H1 (cell line): ENCODE results near the gene DDX47. TPM values are rescaled to one million over a fixed set of nuclear protein-coding genes. Genes with fewer than 3 reads are reported as not detected.

Experiments
- CTCF ChIA-PET: fragments of 300-600 bp; sonication (Branson Sonifier 250); formaldehyde crosslinking; loops from one replicate; lab custom pipeline; 2021; ENCODE audit not compliant: partially characterized antibody; lab: Charles Lee
- POLR2A ChIA-PET: fragments of 300-600 bp; sonication (Branson Sonifier 250); formaldehyde crosslinking; loops from one replicate; lab custom pipeline; 2021; ENCODE audit warnings: inconsistent platforms; ENCODE audit not compliant: partially characterized antibody; lab: Charles Lee
- DNase-seq, 2 experiments: peaks; one replicate each; pipeline versions ENCODE4 v3.0.0 to v3.0.0-alpha.2; 2010 to 2022; ENCODE audit warnings: low spot score in 2 of 2, low read depth in 1 of 2, mixed read lengths in 1 of 2
- FAIRE-seq: peaks from 2 replicates; lab custom pipeline; 2011; peaks lifted over from hg19 to GRCh38; lab: Jason Lieb, UNC
- H2AFZ ChIP-seq: 2 replicates; pipeline ENCODE4 v1.8.1; 2012; ENCODE audit warnings: low read length, inconsistent platforms
- H2AK5ac ChIP-seq: 2 replicates; pipeline ENCODE4 v1.6.1; 2013; ENCODE audit warnings: low read depth, low read length
- H2BK120ac ChIP-seq: replicated peaks from 2 replicates; pipeline ENCODE3; 2013; ENCODE audit warnings: low read depth, low read length, inconsistent platforms
- H2BK12ac ChIP-seq: 2 replicates; pipeline ENCODE4 v1.6.1; 2013; ENCODE audit warnings: low read depth, low read length
- H2BK15ac ChIP-seq: 2 replicates; pipeline ENCODE4 v1.6.1; 2013; ENCODE audit warnings: low read length
- H2BK20ac ChIP-seq: 2 replicates; pipeline ENCODE4 v1.6.1; 2013; ENCODE audit warnings: low read length
- H2BK5ac ChIP-seq: 2 replicates; pipeline ENCODE4 v1.6.1; 2013; ENCODE audit warnings: low read depth, low read length
- H3K14ac ChIP-seq: 2 replicates; pipeline ENCODE4 v1.6.1; 2013; ENCODE audit warnings: inconsistent platforms; ENCODE audit not compliant: insufficient read length
- H3K18ac ChIP-seq: 2 replicates; pipeline ENCODE4 v1.6.1; 2013; ENCODE audit warnings: low read length; ENCODE audit errors: extremely low read depth
- H3K23ac ChIP-seq: 2 replicates; pipeline ENCODE4 v1.6.1; 2013; ENCODE audit warnings: inconsistent platforms; ENCODE audit not compliant: insufficient read length
- H3K23me2 ChIP-seq: 2 replicates; pipeline ENCODE4 v1.6.1; 2013; ENCODE audit warnings: low read depth, low read length
- H3K27ac ChIP-seq: 2 replicates; pipeline ENCODE4 v1.6.1; 2011; ENCODE audit warnings: low read depth, low read length, inconsistent platforms
- H3K27me3 ChIP-seq, 4 experiments: replicated peaks in 1 of 4; 1 replicate in 1 of 4; 2 replicates in 3 of 4; pipeline versions ENCODE4 v1.6.1 to v1.8.1; 2011 to 2013; ENCODE audit warnings: low read length in 3 of 4, mild to moderate bottlenecking in 3 of 4, inconsistent platforms in 2 of 4, mixed read lengths in 2 of 4, moderate library complexity in 1 of 4; ENCODE audit not compliant: control insufficient read depth in 3 of 4, insufficient read depth in 3 of 4; ENCODE audit errors: extremely low read depth in 1 of 4
- H3K36me3 ChIP-seq, 4 experiments: 2 replicates each; pipeline versions ENCODE4 v1.6.1 to v1.8.1; 2011 to 2013; ENCODE audit warnings: mild to moderate bottlenecking in 4 of 4, low read length in 3 of 4, moderate library complexity in 2 of 4, control low read depth in 1 of 4, inconsistent platforms in 1 of 4; ENCODE audit not compliant: insufficient read depth in 4 of 4, control insufficient read depth in 2 of 4
- H3K4ac ChIP-seq: replicated peaks from 2 replicates; pipeline ENCODE3; 2013; ENCODE audit warnings: low read length, low read depth, mixed read lengths, inconsistent platforms; ENCODE audit not compliant: insufficient read length
- H3K4me1 ChIP-seq, 4 experiments: replicated peaks in 1 of 4; 1 replicate in 1 of 4; 2 replicates in 3 of 4; pipeline versions ENCODE4 v1.6.1 to v1.8.1; 2011 to 2013; ENCODE audit warnings: low read length in 3 of 4, inconsistent platforms in 2 of 4, mixed read lengths in 1 of 4; ENCODE audit not compliant: insufficient read depth in 4 of 4, control insufficient read depth in 3 of 4
- H3K4me2 ChIP-seq, 2 experiments: 2 replicates each; pipeline versions ENCODE4 v1.6.1 to v1.8.1; 2011 to 2013; ENCODE audit warnings: low read depth in 2 of 2, low read length in 2 of 2, control low read depth in 1 of 2, inconsistent platforms in 1 of 2, mild to moderate bottlenecking in 1 of 2; ENCODE audit not compliant: insufficient read depth in 1 of 2
- H3K4me3 ChIP-seq, 4 experiments: fragments of 200-600, 300-600 bp in 1 of 4; sonication (generic), shearing (Covaris generic), sonication (Bioruptor Twin) in 1 of 4; 2 replicates each; pipeline versions ENCODE4 v1.5.1 to v1.8.1; 2011 to 2016; ENCODE audit warnings: low read length in 4 of 4, low read depth in 3 of 4, control low read depth in 2 of 4, inconsistent platforms in 2 of 4, mild to moderate bottlenecking in 2 of 4, mixed read lengths in 1 of 4, moderate library complexity in 1 of 4; ENCODE audit not compliant: insufficient read depth in 2 of 4; ENCODE audit errors: extremely low read depth in 1 of 4
- H3K56ac ChIP-seq: replicated peaks from 2 replicates; pipeline ENCODE3; 2013; ENCODE audit warnings: low read depth, mild to moderate bottlenecking, mixed read lengths, low read length, inconsistent platforms; ENCODE audit not compliant: insufficient read length
- H3K79me1 ChIP-seq: 2 replicates; pipeline ENCODE4 v1.6.1; 2013; ENCODE audit warnings: low read depth, low read length, control low read depth
- H3K79me2 ChIP-seq, 2 experiments: 2 replicates each; pipeline versions ENCODE4 v1.6.1 to v1.8.1; 2012 to 2013; ENCODE audit warnings: low read length in 2 of 2, mild to moderate bottlenecking in 2 of 2, inconsistent platforms in 1 of 2; ENCODE audit not compliant: insufficient read depth in 2 of 2, control insufficient read depth in 1 of 2
- H3K9ac ChIP-seq, 4 experiments: replicated peaks in 1 of 4; 1 replicate in 1 of 4; 2 replicates in 3 of 4; pipeline versions ENCODE4 v1.6.1 to v1.8.1; 2011 to 2013; ENCODE audit warnings: low read depth in 3 of 4, low read length in 3 of 4, control low read depth in 2 of 4, mild to moderate bottlenecking in 2 of 4, moderate library complexity in 2 of 4, inconsistent platforms in 1 of 4; ENCODE audit errors: extremely low read depth in 1 of 4
- H3K9me3 ChIP-seq, 2 experiments: 2 replicates each; pipeline versions ENCODE4 v1.6.1 to v1.8.1; 2012 to 2013; ENCODE audit warnings: mild to moderate bottlenecking in 2 of 2, moderate library complexity in 2 of 2, control low read depth in 1 of 2, inconsistent platforms in 1 of 2, low read depth in 1 of 2, low read length in 1 of 2, mixed read lengths in 1 of 2; ENCODE audit not compliant: insufficient read depth in 2 of 2
- H4K20me1 ChIP-seq, 2 experiments: replicated peaks in 1 of 2; 2 replicates each; pipeline versions ENCODE3 to v1.8.1; 2011 to 2013; ENCODE audit warnings: inconsistent platforms in 2 of 2, low read length in 2 of 2, mild to moderate bottlenecking in 1 of 2; ENCODE audit not compliant: insufficient read depth in 2 of 2, control insufficient read depth in 1 of 2
- H4K5ac ChIP-seq: 2 replicates; pipeline ENCODE4 v1.6.1; 2013; ENCODE audit warnings: low read length, low read depth, mixed read lengths, inconsistent platforms; ENCODE audit not compliant: insufficient read length
- H4K8ac ChIP-seq: 2 replicates; pipeline ENCODE4 v1.8.0; 2013; ENCODE audit warnings: mild to moderate bottlenecking, moderate library complexity, low read length, inconsistent platforms; ENCODE audit not compliant: insufficient read depth; ENCODE audit errors: extremely low read depth
- H4K91ac ChIP-seq: replicated peaks from 2 replicates; pipeline ENCODE3; 2013; ENCODE audit warnings: low read length, mixed read lengths, inconsistent platforms; ENCODE audit not compliant: insufficient read length
- SP1 ChIP-seq: IDR thresholded peaks from 2 replicates; pipeline ENCODE4 v1.6.1; 2011; ENCODE audit warnings: low read depth, low read length
- WGBS, 2 experiments: shearing (Covaris generic) in 1 of 2; methylation state at CpG; one replicate each; pipeline versions ENCODE4 v1.1.6 to v1.1.7; 2013 to 2015; ENCODE audit warnings: low lambda C conversion rate in 2 of 2, mixed read lengths in 2 of 2, inconsistent platforms in 1 of 2, low coverage in 1 of 2, missing lambda C conversion rate in 1 of 2; ENCODE audit not compliant: insufficient replicate concordance in 2 of 2, insufficient coverage in 1 of 2, insufficient read length in 1 of 2; ENCODE audit errors: extremely low coverage in 1 of 2, missing lambda C conversion rate in 1 of 2; 5-methylcytosine and 5-hydroxymethylcytosine counted together
- polyA plus RNA-seq, 7 experiments: library from polyadenylated mRNA; depleted of rRNA in 3 of 7; stranded (reverse) in 5 of 7; unstranded in 2 of 7; fragments of >200 nt in 5 of 7; fragments of 200-250 nt in 2 of 7; gene quantifications; 1 replicate in 5 of 7; 2 replicates in 1 of 7; 4 replicates in 1 of 7; pipeline versions ENCODE4 v1.2.1 to v1.2.3, GENCODE V29; 2011 to 2013; ENCODE audit warnings: missing spikeins in 2 of 7, mixed read lengths in 2 of 7
- total RNA-seq: library from RNA; stranded (reverse); fragmentation: NEBNext Ultra II Directional; extraction: Animal tissue kit (Norgen Biotek cat#: 25700); gene quantifications from 2 replicates; pipeline ENCODE4 v1.2.1, GENCODE V29; 2021

Gene DDX47
- total and polyA plus RNA-seq, 2 of the 8 experiments (the other 6 are each of a cell fraction or from before 2014, with no cell fraction given), result 54.4 to 74.2 TPM

- H4K8ac ChIP-seq, result no peak overlapping the region
- no peak overlapping the region for H3K4me2 ChIP-seq
- no peak overlapping the region for H2BK20ac ChIP-seq
- no peak overlapping the region for H2AK5ac ChIP-seq
- DNase-seq (no peak), FAIRE-seq (no peak)
- H3K14ac ChIP-seq, result no peak overlapping the region
- H3K79me2 ChIP-seq, result no peaks in the 10 kb centered on the region
- CTCF ChIA-PET, result interaction anchor here (0.6 to 5.6 kb wide), 6 partner anchors 11 to 598 kb away, joined by 3 to 30 read pairs (median 6); partner anchors contain the start of gene GSG1
- H3K4ac ChIP-seq, result no peak overlapping the region
- H3K56ac ChIP-seq, result no peak overlapping the region
- H4K5ac ChIP-seq, result no peak overlapping the region
- no peak overlapping the region for H3K23ac ChIP-seq
- no peak overlapping the region for H3K4me3 ChIP-seq
- no peaks in the 10 kb centered on the region for H3K4me1 ChIP-seq
- H3K79me1 ChIP-seq, result no peaks in the 10 kb centered on the region
- H3K36me3 ChIP-seq, result no peaks in the 10 kb centered on the region; a peak in 2 of 8 replicates
- H3K23me2 ChIP-seq, result no peaks in the 10 kb centered on the region
- no peak overlapping the region for H3K9ac ChIP-seq
- no peaks in the 10 kb centered on the region for H4K20me1 ChIP-seq
- H2BK15ac ChIP-seq, result no peak overlapping the region
- H2AFZ ChIP-seq, result no peak overlapping the region
- no peak overlapping the region for H2BK12ac ChIP-seq
- WGBS, 2 experiments, result 62% methylated on average over 3 of the region's 3 CpGs; no CpG with 5 or more reads in 1 of the 2 experiments
- H3K18ac ChIP-seq, result no peak overlapping the region
- no peak overlapping the region for H3K27ac ChIP-seq
- no peak overlapping the region for H2BK5ac ChIP-seq
- POLR2A ChIA-PET, result no interaction called here
- H3K9me3 ChIP-seq, result no peaks in the 10 kb centered on the region
- no peak overlapping the region for H2BK120ac ChIP-seq
- H3K27me3 ChIP-seq, result no peaks in the 10 kb centered on the region
- H4K91ac ChIP-seq, result no peak overlapping the region
- TF ChIP-seq SP1, result no peak
Measured at GRCh38 chr12:12853435-12853834, 40.3 kb downstream of the DDX47 start.
